Central memory CD8-positive, alpha-beta T cell (primary cell): ENCODE data around the gene SCYGR2.

Experiments
- ATAC-seq: fragments of 150-1000 bp; cut with Tn5 transposase; replicated peaks from 2 replicates; pipeline ENCODE4 v1.10.0; 2022; ENCODE audit warnings: mild to moderate bottlenecking, moderate FRiP score, moderate number of reproducible peaks; ENCODE audit not compliant: poor library complexity, severe bottlenecking; ENCODE audit errors: extremely low read depth
- DNase-seq, 2 donors: peaks; one replicate each; pipeline ENCODE4 v3.0.0; 2021; ENCODE audit warnings: low spot score in 2 of 2
- H3K27ac Mint-ChIP-seq: one replicate; pipeline ENCODE4 v1.8.0; 2022; ENCODE audit warnings: low read depth, mild to moderate bottlenecking, moderate library complexity, mixed read lengths
- H3K27me3 Mint-ChIP-seq: one replicate; pipeline ENCODE4 v1.8.0; 2022; ENCODE audit warnings: mixed read lengths
- H3K36me3 Mint-ChIP-seq: one replicate; pipeline ENCODE4 v1.8.0; 2022; ENCODE audit warnings: mild to moderate bottlenecking, moderate library complexity, mixed read lengths; ENCODE audit not compliant: insufficient read depth
- H3K4me1 Mint-ChIP-seq: one replicate; pipeline ENCODE4 v1.8.0; 2022; ENCODE audit warnings: mixed read lengths
- H3K4me3 Mint-ChIP-seq: one replicate; pipeline ENCODE4 v1.8.0; 2022; ENCODE audit warnings: mild to moderate bottlenecking, moderate library complexity, mixed read lengths
- H3K9me3 Mint-ChIP-seq: one replicate; pipeline ENCODE4 v1.8.0; 2022; ENCODE audit warnings: mixed read lengths

The SCYGR2 gene

GRCh38 chr2:227642656-227643055, 44.0 kb downstream of the SCYGR2 start:
- H3K9me3 Mint-ChIP-seq = no peaks in the 10 kb centered on the region

GRCh38 chr2:227643990-227644551, 45.4 kb downstream of the SCYGR2 start:
- Mint-ChIP-seq H3K36me3 (no peaks in the 10 kb centered on the region), H3K9me3 (no peaks in the 10 kb centered on the region), H3K4me3 (no peak overlapping the region), H3K27ac (no peak overlapping the region), H3K27me3 (peaks cover 24% of the 10 kb centered on the region), H3K4me1 (no peaks in the 10 kb centered on the region)
- DNase-seq (no peak), ATAC-seq (no peak)

More at GRCh38 chr2:227642656-227643055, 44.0 kb downstream of the SCYGR2 start:
- ATAC-seq = no peak
- no peaks in the 10 kb centered on the region for H3K4me1 Mint-ChIP-seq
- H3K36me3 Mint-ChIP-seq = no peaks in the 10 kb centered on the region
- no peak for DNase-seq
- H3K27me3 Mint-ChIP-seq = peaks cover 15% of the 10 kb centered on the region
- H3K27ac Mint-ChIP-seq = no peak overlapping the region
- no peak overlapping the region for H3K4me3 Mint-ChIP-seq
